ENCODE results near the gene NMD3. TPM values are rescaled to one million over a fixed set of nuclear protein-coding genes. Genes with fewer than 3 reads are reported as not detected.

NMD3 gene
- total RNA-seq, 2 donors from 2014 or later, result 33.5 to 45.5 TPM

DNA sequence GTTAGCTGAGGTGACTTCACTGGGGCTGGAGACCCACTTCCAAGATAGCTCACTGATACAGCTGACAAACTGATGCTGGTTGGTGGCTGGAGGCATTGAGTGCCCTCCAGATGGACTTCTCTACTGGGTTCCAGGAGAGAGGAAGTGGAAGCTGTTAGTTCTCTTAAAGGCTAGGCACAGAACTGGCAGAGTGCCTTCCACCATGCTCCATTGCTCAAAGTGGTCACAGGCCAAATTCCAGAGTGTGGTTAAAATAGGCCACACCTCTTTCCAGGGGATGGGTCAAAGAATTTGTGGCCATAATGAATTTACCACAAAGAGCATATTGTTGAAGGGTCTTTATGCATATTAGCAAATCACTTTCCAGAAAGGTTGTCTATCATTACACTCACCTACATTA, 74.2 kb downstream of the NMD3 start:
- no peak for DNase-seq
- Histone ChIP-seq H3K36me3 (no peaks in the 10 kb centered on the region), H3K27ac (no peak overlapping the region), H3K4me3 (no peak overlapping the region), H3K9me3 (no peaks in the 10 kb centered on the region), H3K9ac (ENCODE audit: low read depth in 2 of 2, low read length in 2 of 2) (no peak overlapping the region), H3K27me3 (no peaks in the 10 kb centered on the region), H3K4me1 (no peaks in the 10 kb centered on the region)
- TF ChIP-seq, protein P1, sequence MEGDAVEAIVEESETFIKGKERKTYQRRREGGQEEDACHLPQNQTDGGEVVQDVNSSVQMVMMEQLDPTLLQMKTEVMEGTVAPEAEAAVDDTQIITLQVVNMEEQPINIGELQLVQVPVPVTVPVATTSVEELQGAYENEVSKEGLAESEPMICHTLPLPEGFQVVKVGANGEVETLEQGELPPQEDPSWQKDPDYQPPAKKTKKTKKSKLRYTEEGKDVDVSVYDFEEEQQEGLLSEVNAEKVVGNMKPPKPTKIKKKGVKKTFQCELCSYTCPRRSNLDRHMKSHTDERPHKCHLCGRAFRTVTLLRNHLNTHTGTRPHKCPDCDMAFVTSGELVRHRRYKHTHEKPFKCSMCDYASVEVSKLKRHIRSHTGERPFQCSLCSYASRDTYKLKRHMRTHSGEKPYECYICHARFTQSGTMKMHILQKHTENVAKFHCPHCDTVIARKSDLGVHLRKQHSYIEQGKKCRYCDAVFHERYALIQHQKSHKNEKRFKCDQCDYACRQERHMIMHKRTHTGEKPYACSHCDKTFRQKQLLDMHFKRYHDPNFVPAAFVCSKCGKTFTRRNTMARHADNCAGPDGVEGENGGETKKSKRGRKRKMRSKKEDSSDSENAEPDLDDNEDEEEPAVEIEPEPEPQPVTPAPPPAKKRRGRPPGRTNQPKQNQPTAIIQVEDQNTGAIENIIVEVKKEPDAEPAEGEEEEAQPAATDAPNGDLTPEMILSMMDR (IDR thresholded peaks at IDR 0.05), result no peak
- intact Hi-C loops (cut with DNase I), result no loop called here

DNA sequence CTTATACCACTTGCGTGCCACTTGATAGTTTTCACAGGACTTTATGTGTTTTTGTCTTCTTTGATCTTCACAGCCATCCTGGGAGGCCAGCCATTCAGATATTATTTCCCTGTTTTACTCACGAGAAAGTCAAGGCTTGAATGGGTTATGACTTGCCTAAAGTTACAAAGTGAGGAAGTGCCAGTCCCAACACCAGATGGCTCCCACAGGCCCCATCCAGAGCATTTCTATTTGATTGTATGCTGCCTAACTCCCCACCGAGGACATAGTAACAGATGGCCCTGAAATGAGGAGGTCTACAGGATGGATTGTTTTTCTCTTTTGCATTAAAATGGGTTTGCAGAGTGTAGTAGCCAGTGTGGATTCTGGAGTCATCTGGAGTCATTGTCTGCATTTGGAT, 75.7 kb downstream of the NMD3 start:
- no peak for DNase-seq
- no peaks in the 10 kb centered on the region for H3K4me1 ChIP-seq
- H3K27ac ChIP-seq, result no peak overlapping the region
- H3K4me3 ChIP-seq, result no peak overlapping the region
- intact Hi-C loops (cut with DNase I), result no loop called here
- H3K36me3 ChIP-seq, result no peaks in the 10 kb centered on the region
- TF ChIP-seq, protein P1 (IDR thresholded peaks at IDR 0.05), result no peak
- H3K27me3 ChIP-seq, result no peaks in the 10 kb centered on the region
- H3K9ac ChIP-seq (ENCODE audit: low read depth in 2 of 2, low read length in 2 of 2), result no peak overlapping the region
- no peaks in the 10 kb centered on the region for H3K9me3 ChIP-seq

Other genes with a start within 250 kb of the NMD3 start
- gene B3GALNT1, start 116.0 kb upstream of the NMD3 start, total RNA-seq, result 1 to 10 TPM in 1 of 2 donors, under 1 TPM in 1; 0.94 to 1.8 TPM
- gene SPTSSB, start 150.2 kb downstream of the NMD3 start, total RNA-seq, result 1 to 10 TPM; 1.6 to 3.5 TPM